AG09309 (cell line): ENCODE results near the gene PPIL1.

Experiments used
- DNase-seq: peaks from one replicate; pipeline ENCODE4 v3.0.0-alpha.2; 2010; ENCODE audit warnings: low read depth
- H3K4me3 ChIP-seq: 2 replicates; pipeline ENCODE4 v1.5.1; 2011; ENCODE audit warnings: mild to moderate bottlenecking, low read depth, low read length, moderate library complexity; ENCODE audit not compliant: control insufficient read depth
- TF ChIP-seq, protein P1 (sequence below): IDR thresholded peaks from 2 replicates; pipeline ENCODE4 v1.5.1; 2011; ENCODE audit warnings: mild to moderate bottlenecking, low read depth, low read length, inconsistent platforms; ENCODE audit not compliant: insufficient read depth, control insufficient read depth; ENCODE audit errors: missing control alignments

The PPIL1 gene

DNA sequence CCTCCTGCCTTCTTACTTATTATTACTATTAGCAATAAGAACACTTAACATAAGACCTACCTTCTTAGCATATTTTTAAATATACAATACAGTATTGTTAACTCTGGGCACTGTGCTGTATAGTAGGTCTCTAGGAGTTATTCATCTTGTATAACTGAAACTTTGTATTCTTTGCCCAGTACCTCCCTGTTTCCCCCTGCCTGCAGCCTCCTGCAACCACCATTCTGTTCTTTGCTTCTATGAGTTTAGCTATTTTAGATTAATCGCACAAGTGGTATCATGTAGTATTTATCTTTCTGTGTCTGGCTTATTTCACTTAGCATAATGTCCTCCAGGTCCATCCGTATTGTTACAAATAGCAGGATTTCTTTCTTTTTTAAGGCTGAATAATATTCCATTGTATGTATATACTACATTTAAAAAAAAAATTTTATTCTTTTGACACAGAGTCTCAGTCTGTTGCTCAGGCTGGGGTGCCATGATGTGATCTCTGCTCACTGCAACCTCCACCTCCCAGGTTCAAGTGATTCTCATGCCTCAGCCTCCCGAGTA lies 15.6 kb upstream of the PPIL1 start:
- no peak for DNase-seq
- TF ChIP-seq, protein P1, sequence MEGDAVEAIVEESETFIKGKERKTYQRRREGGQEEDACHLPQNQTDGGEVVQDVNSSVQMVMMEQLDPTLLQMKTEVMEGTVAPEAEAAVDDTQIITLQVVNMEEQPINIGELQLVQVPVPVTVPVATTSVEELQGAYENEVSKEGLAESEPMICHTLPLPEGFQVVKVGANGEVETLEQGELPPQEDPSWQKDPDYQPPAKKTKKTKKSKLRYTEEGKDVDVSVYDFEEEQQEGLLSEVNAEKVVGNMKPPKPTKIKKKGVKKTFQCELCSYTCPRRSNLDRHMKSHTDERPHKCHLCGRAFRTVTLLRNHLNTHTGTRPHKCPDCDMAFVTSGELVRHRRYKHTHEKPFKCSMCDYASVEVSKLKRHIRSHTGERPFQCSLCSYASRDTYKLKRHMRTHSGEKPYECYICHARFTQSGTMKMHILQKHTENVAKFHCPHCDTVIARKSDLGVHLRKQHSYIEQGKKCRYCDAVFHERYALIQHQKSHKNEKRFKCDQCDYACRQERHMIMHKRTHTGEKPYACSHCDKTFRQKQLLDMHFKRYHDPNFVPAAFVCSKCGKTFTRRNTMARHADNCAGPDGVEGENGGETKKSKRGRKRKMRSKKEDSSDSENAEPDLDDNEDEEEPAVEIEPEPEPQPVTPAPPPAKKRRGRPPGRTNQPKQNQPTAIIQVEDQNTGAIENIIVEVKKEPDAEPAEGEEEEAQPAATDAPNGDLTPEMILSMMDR, result no peak
- H3K4me3 ChIP-seq, result no peak overlapping the region

DNA sequence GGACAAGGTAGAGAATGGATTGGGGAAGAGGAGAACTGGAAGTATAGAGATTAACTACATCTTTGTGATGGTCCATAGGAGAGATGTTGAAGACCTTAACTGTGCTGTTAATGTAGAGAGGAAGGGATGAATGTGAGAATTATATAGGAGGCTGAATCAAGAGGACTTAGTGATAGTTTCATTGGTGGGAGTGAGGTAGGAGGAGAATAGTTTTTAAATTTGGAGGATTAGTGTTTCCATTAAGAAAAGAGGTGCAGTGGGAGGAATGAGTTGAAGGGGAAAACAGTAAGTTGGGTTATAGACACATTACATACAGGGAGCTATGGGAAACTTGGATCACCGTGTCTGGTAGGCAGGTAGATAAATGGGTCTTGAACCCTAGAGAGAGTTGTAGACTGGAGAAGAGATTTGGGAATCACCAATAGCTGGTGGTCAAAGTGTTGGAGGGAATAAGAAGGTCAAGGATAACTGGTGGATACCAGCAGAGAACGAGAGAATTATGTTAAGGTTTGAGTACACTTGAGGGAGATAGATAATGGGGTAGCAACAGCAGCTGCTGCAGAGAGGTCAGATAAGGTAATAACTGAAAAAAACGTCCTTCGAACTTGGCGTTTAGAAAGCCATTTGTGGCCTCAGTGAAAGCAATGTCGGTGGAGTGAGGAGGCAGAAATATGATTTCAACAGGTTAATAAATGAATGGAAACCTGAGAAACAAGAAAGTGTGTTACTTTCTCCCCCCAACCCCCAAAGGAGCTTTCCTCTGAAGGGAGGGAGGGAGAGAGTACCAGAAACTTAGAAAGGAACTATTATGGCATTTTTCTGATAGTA lies 14.3 kb upstream of the PPIL1 start:
- TF ChIP-seq, protein P1, result no peak
- DNase-seq, result no peak
- H3K4me3 ChIP-seq, result no peak overlapping the region

DNA sequence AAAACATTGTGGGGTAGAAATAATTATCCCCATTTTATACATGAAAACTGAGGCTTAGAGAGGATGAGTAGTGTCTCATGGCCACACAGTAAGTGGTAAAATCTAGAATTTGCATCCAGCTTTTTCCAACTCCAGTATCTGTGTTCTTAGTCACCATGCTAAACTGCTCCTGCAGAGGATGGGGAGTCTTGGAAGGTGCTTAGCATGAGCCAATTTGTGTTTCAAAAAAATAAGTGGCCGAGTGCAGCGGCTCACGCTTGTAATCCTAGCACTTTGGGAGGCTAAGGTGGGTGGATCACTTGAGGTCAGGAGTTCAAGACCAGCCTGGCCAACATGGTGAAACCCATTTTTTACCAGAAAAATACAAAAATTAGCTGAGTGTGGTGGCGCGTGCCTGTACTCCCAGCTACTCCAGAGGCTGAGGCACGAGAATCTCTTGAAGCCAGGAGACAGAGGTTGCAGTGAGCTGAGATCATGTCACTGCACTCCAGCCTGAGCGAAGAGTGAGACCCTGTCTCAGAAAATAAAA lies 13.6 kb upstream of the PPIL1 start:
- TF ChIP-seq, protein P1, result no peak
- DNase-seq, result no peak
- no peak overlapping the region for H3K4me3 ChIP-seq

- H3K4me3 ChIP-seq, result peak overlapping the region; percentile 79
- TF ChIP-seq, protein P1, result no peak
- DNase-seq, result no peak
Measured at GRCh38 chr6:36886950-36887618, 12.5 kb upstream of the PPIL1 start.

GRCh38 chr6:36885461-36886401 lies 11.1 kb upstream of the PPIL1 start, which contains the start of gene C6orf89:
TSS of gene C6orf89 (plus strand) at chr6:36885952. CDS start at chr6:36899445, 13,493 bp downstream.
- TF ChIP-seq, protein P1, result peak; percentile 86
- peak within 1 kb of the TSS; percentile 79 for H3K4me3 ChIP-seq
- DNase-seq, result peak; percentile 90
